WTC11 (cell line): ENCODE measurements around the gene OGFOD2. TPM values are rescaled to one million over a fixed set of nuclear protein-coding genes. Genes with fewer than 3 reads are reported as not detected.

Source experiments
- ATAC-seq: fragments of 200-7000 bp; cut with Tn5 transposase; 2 replicates; pipeline ENCODE4 v1.10.0; 2021; ENCODE audit warnings: mild to moderate bottlenecking, moderate library complexity
- CTCF ChIA-PET: fragments of 300-600 bp; sonication (Branson Sonifier 250); formaldehyde crosslinking; loops from one replicate; lab custom pipeline; 2021; ENCODE audit warnings: antibody characterized with exemption; lab: Charles Lee
- POLR2A ChIA-PET: fragments of 350-600 bp; sonication (Branson Sonifier 250); formaldehyde crosslinking; loops from one replicate; lab custom pipeline; 2021; ENCODE audit warnings: antibody characterized with exemption; lab: Charles Lee
- DNase-seq: peaks from one replicate; pipeline ENCODE4 v3.0.0; 2021; ENCODE audit warnings: low spot score
- H3K27ac Mint-ChIP-seq: 2 replicates; pipeline ENCODE4 v1.8.0; 2021; ENCODE audit warnings: mixed read lengths
- H3K27me3 Mint-ChIP-seq: 2 replicates; pipeline ENCODE4 v1.8.0; 2021; ENCODE audit warnings: low read depth, mild to moderate bottlenecking, moderate library complexity, mixed read lengths
- H3K36me3 Mint-ChIP-seq: 2 replicates; pipeline ENCODE4 v1.8.0; 2021; ENCODE audit warnings: mixed read lengths
- H3K4me1 Mint-ChIP-seq: 2 replicates; pipeline ENCODE4 v1.8.0; 2022; ENCODE audit warnings: mixed read lengths
- H3K4me3 Mint-ChIP-seq: 2 replicates; pipeline ENCODE4 v1.8.0; 2021; ENCODE audit warnings: mild to moderate bottlenecking, moderate library complexity, mixed read lengths
- H3K9me3 Mint-ChIP-seq: 2 replicates; pipeline ENCODE4 v1.8.0; 2021; ENCODE audit warnings: mixed read lengths
- FOXP1 ChIP-seq: sonication (generic); formaldehyde crosslinking; IDR thresholded peaks from 2 replicates; pipeline ENCODE4 v1.8.0; 2022; ENCODE audit warnings: missing genetic modification reagents, mild to moderate bottlenecking, moderate library complexity, borderline replicate concordance
- GABPB1 ChIP-seq: sonication (generic); formaldehyde crosslinking; IDR thresholded peaks from 2 replicates; pipeline ENCODE4 v1.8.1; 2023; ENCODE audit warnings: mild to moderate bottlenecking, missing genetic modification reagents
- IRF2 ChIP-seq: sonication (generic); formaldehyde crosslinking; IDR thresholded peaks from 2 replicates; pipeline ENCODE4 v1.8.0; 2022; ENCODE audit warnings: low read depth, missing genetic modification reagents, borderline replicate concordance
- JAZF1 ChIP-seq: fragments of 250-450 bp; sonication (Bioruptor Pico); IDR thresholded peaks from 2 replicates; pipeline ENCODE4 v1.9.0; 2021; ENCODE audit warnings: moderate library complexity, mild to moderate bottlenecking, inconsistent platforms
- KAT7 ChIP-seq: sonication (generic); formaldehyde crosslinking; IDR thresholded peaks from 2 replicates; pipeline ENCODE4 v1.8.1; 2023; ENCODE audit warnings: missing genetic modification reagents, mild to moderate bottlenecking, borderline replicate concordance
- MXD4 ChIP-seq: fragments of 250-450 bp; sonication (Bioruptor Pico); IDR thresholded peaks from 2 replicates; pipeline ENCODE4 v1.8.0; 2021; ENCODE audit warnings: mild to moderate bottlenecking, moderate library complexity, borderline replicate concordance
- PRRX2 ChIP-seq: fragments of 250-450 bp; sonication (Bioruptor Pico); IDR thresholded peaks from 2 replicates; pipeline ENCODE4 v1.8.0; 2021; ENCODE audit warnings: mild to moderate bottlenecking
- RELA ChIP-seq: sonication (generic); formaldehyde crosslinking; IDR thresholded peaks from 2 replicates; pipeline ENCODE4 v1.8.1; 2022; ENCODE audit warnings: missing genetic modification reagents, mild to moderate bottlenecking, borderline replicate concordance
- RORB ChIP-seq: fragments of 250-450 bp; sonication (Bioruptor Pico); IDR thresholded peaks from 2 replicates; pipeline ENCODE4 v1.9.0; 2021; ENCODE audit warnings: mild to moderate bottlenecking
- SMAD3 ChIP-seq: sonication (generic); formaldehyde crosslinking; IDR thresholded peaks from 2 replicates; pipeline ENCODE4 v1.8.0; 2022; ENCODE audit warnings: missing genetic modification reagents, mild to moderate bottlenecking, borderline replicate concordance
- TP53 ChIP-seq: sonication (generic); formaldehyde crosslinking; IDR thresholded peaks from 2 replicates; pipeline ENCODE4 v1.8.1; 2023; ENCODE audit warnings: mild to moderate bottlenecking, missing genetic modification reagents
- ZNF423 ChIP-seq: fragments of 250-450 bp; sonication (Bioruptor Pico); IDR thresholded peaks from 2 replicates; pipeline ENCODE4 v2.1.2; 2022; ENCODE audit warnings: mild to moderate bottlenecking, moderate library complexity
- total RNA-seq: library from RNA; stranded (reverse); gene quantifications from 3 replicates; pipeline ENCODE4 v1.2.3, GENCODE V29; 2021
- TF ChIP-seq, protein P1 (sequence below): sonication (generic); formaldehyde crosslinking; IDR thresholded peaks from 2 replicates; pipeline ENCODE4 v1.8.1; 2022; ENCODE audit warnings: low read depth, missing genetic modification reagents, borderline replicate concordance
- TF ChIP-seq, protein P2 (sequence below): sonication (generic); formaldehyde crosslinking; IDR thresholded peaks from 2 replicates; pipeline ENCODE4 v1.8.0; 2023; ENCODE audit warnings: mild to moderate bottlenecking, missing genetic modification reagents
- TF ChIP-seq, protein P3 (sequence below): sonication (generic); formaldehyde crosslinking; IDR thresholded peaks from 2 replicates; pipeline ENCODE4 v1.8.0; 2023; ENCODE audit warnings: missing genetic modification reagents
- TF ChIP-seq, protein P4 (sequence below): sonication (generic); formaldehyde crosslinking; IDR thresholded peaks from 2 replicates; pipeline ENCODE4 v1.8.1; 2022; ENCODE audit warnings: low read depth, mild to moderate bottlenecking, moderate library complexity, missing genetic modification reagents, borderline replicate concordance
- TF ChIP-seq, protein P5 (sequence below): sonication (generic); formaldehyde crosslinking; IDR thresholded peaks from 2 replicates; pipeline ENCODE4 v1.8.1; 2022; ENCODE audit warnings: mild to moderate bottlenecking, missing genetic modification reagents, moderate library complexity, borderline replicate concordance
- TF ChIP-seq, protein P6 (sequence below): sonication (generic); formaldehyde crosslinking; IDR thresholded peaks from 2 replicates; pipeline ENCODE4 v1.8.0; 2023; ENCODE audit warnings: missing genetic modification reagents, mild to moderate bottlenecking, borderline replicate concordance
- TF ChIP-seq, protein P7 (sequence below): sonication (generic); formaldehyde crosslinking; conservative IDR thresholded peaks from 2 replicates; pipeline ENCODE4 v1.8.1; 2023; ENCODE audit warnings: mild to moderate bottlenecking, low read depth, missing genetic modification reagents, moderate library complexity

OGFOD2 gene
- total RNA-seq, 1 experiment from 2014 or later = 28.1 TPM

DNA sequence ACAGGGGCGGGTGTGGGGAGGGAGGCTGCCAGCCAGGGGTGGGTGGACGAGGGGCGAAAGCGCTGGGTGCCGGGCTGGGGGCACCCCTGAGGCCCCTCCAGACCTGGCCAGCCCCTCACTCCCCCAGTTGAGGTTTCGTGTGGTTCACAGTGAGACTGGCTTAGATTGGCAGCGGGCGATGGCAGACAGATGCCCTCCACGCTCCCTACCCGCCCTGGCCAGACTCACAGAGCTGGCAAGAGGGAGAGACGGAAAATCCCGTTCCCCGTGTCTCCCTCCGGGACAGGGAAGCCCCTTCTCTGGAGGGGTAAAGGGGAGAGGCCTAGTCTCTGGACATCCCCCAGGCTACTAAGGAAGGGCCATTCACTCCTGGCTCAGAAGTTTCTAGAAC, 45.9 kb upstream of the OGFOD2 start:
- no peak overlapping the region for H3K27ac Mint-ChIP-seq
- no peaks in the 10 kb centered on the region; the same call in 1 of the 2 replicates for H3K27me3 Mint-ChIP-seq
- H3K4me3 Mint-ChIP-seq = no peak overlapping the region
- no peaks in the 10 kb centered on the region for H3K4me1 Mint-ChIP-seq
- H3K9me3 Mint-ChIP-seq = no peaks in the 10 kb centered on the region
- ATAC-seq (no peak), DNase-seq (no peak)
- ChIA-PET CTCF (no interaction called here), POLR2A (no interaction called here)
- H3K36me3 Mint-ChIP-seq = no peaks in the 10 kb centered on the region
- TF ChIP-seq, protein P1, sequence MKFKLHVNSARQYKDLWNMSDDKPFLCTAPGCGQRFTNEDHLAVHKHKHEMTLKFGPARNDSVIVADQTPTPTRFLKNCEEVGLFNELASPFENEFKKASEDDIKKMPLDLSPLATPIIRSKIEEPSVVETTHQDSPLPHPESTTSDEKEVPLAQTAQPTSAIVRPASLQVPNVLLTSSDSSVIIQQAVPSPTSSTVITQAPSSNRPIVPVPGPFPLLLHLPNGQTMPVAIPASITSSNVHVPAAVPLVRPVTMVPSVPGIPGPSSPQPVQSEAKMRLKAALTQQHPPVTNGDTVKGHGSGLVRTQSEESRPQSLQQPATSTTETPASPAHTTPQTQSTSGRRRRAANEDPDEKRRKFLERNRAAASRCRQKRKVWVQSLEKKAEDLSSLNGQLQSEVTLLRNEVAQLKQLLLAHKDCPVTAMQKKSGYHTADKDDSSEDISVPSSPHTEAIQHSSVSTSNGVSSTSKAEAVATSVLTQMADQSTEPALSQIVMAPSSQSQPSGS (CRISPR knock-in tag) = no peak
- TF ChIP-seq MXD4 (CRISPR knock-in tag) (no peak), TP53 (CRISPR knock-in tag) (no peak), IRF2 (CRISPR knock-in tag) (no peak), JAZF1 (CRISPR knock-in tag) (no peak), RELA (CRISPR knock-in tag) (no peak), SMAD3 (CRISPR knock-in tag) (no peak), KAT7 (CRISPR knock-in tag) (no peak), RORB (CRISPR knock-in tag) (no peak), FOXP1 (CRISPR knock-in tag) (no peak), ZNF423 (CRISPR knock-in tag) (no peak), GABPB1 (CRISPR knock-in tag) (no peak), PRRX2 (CRISPR knock-in tag) (no peak)
- TF ChIP-seq, protein P2, sequence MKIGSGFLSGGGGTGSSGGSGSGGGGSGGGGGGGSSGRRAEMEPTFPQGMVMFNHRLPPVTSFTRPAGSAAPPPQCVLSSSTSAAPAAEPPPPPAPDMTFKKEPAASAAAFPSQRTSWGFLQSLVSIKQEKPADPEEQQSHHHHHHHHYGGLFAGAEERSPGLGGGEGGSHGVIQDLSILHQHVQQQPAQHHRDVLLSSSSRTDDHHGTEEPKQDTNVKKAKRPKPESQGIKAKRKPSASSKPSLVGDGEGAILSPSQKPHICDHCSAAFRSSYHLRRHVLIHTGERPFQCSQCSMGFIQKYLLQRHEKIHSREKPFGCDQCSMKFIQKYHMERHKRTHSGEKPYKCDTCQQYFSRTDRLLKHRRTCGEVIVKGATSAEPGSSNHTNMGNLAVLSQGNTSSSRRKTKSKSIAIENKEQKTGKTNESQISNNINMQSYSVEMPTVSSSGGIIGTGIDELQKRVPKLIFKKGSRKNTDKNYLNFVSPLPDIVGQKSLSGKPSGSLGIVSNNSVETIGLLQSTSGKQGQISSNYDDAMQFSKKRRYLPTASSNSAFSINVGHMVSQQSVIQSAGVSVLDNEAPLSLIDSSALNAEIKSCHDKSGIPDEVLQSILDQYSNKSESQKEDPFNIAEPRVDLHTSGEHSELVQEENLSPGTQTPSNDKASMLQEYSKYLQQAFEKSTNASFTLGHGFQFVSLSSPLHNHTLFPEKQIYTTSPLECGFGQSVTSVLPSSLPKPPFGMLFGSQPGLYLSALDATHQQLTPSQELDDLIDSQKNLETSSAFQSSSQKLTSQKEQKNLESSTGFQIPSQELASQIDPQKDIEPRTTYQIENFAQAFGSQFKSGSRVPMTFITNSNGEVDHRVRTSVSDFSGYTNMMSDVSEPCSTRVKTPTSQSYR (CRISPR knock-in tag) = no peak
- TF ChIP-seq, protein P3, sequence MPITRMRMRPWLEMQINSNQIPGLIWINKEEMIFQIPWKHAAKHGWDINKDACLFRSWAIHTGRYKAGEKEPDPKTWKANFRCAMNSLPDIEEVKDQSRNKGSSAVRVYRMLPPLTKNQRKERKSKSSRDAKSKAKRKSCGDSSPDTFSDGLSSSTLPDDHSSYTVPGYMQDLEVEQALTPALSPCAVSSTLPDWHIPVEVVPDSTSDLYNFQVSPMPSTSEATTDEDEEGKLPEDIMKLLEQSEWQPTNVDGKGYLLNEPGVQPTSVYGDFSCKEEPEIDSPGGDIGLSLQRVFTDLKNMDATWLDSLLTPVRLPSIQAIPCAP (CRISPR knock-in tag) = no peak
- TF ChIP-seq, protein P4, sequence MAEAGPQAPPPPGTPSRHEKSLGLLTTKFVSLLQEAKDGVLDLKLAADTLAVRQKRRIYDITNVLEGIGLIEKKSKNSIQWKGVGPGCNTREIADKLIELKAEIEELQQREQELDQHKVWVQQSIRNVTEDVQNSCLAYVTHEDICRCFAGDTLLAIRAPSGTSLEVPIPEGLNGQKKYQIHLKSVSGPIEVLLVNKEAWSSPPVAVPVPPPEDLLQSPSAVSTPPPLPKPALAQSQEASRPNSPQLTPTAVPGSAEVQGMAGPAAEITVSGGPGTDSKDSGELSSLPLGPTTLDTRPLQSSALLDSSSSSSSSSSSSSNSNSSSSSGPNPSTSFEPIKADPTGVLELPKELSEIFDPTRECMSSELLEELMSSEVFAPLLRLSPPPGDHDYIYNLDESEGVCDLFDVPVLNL (CRISPR knock-in tag) = no peak
- TF ChIP-seq, protein P5, sequence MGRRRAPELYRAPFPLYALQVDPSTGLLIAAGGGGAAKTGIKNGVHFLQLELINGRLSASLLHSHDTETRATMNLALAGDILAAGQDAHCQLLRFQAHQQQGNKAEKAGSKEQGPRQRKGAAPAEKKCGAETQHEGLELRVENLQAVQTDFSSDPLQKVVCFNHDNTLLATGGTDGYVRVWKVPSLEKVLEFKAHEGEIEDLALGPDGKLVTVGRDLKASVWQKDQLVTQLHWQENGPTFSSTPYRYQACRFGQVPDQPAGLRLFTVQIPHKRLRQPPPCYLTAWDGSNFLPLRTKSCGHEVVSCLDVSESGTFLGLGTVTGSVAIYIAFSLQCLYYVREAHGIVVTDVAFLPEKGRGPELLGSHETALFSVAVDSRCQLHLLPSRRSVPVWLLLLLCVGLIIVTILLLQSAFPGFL = no peak
- TF ChIP-seq, protein P6, sequence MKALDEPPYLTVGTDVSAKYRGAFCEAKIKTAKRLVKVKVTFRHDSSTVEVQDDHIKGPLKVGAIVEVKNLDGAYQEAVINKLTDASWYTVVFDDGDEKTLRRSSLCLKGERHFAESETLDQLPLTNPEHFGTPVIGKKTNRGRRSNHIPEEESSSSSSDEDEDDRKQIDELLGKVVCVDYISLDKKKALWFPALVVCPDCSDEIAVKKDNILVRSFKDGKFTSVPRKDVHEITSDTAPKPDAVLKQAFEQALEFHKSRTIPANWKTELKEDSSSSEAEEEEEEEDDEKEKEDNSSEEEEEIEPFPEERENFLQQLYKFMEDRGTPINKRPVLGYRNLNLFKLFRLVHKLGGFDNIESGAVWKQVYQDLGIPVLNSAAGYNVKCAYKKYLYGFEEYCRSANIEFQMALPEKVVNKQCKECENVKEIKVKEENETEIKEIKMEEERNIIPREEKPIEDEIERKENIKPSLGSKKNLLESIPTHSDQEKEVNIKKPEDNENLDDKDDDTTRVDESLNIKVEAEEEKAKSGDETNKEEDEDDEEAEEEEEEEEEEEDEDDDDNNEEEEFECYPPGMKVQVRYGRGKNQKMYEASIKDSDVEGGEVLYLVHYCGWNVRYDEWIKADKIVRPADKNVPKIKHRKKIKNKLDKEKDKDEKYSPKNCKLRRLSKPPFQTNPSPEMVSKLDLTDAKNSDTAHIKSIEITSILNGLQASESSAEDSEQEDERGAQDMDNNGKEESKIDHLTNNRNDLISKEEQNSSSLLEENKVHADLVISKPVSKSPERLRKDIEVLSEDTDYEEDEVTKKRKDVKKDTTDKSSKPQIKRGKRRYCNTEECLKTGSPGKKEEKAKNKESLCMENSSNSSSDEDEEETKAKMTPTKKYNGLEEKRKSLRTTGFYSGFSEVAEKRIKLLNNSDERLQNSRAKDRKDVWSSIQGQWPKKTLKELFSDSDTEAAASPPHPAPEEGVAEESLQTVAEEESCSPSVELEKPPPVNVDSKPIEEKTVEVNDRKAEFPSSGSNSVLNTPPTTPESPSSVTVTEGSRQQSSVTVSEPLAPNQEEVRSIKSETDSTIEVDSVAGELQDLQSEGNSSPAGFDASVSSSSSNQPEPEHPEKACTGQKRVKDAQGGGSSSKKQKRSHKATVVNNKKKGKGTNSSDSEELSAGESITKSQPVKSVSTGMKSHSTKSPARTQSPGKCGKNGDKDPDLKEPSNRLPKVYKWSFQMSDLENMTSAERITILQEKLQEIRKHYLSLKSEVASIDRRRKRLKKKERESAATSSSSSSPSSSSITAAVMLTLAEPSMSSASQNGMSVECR = no peak
- TF ChIP-seq, protein P7, sequence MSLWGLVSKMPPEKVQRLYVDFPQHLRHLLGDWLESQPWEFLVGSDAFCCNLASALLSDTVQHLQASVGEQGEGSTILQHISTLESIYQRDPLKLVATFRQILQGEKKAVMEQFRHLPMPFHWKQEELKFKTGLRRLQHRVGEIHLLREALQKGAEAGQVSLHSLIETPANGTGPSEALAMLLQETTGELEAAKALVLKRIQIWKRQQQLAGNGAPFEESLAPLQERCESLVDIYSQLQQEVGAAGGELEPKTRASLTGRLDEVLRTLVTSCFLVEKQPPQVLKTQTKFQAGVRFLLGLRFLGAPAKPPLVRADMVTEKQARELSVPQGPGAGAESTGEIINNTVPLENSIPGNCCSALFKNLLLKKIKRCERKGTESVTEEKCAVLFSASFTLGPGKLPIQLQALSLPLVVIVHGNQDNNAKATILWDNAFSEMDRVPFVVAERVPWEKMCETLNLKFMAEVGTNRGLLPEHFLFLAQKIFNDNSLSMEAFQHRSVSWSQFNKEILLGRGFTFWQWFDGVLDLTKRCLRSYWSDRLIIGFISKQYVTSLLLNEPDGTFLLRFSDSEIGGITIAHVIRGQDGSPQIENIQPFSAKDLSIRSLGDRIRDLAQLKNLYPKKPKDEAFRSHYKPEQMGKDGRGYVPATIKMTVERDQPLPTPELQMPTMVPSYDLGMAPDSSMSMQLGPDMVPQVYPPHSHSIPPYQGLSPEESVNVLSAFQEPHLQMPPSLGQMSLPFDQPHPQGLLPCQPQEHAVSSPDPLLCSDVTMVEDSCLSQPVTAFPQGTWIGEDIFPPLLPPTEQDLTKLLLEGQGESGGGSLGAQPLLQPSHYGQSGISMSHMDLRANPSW (CRISPR knock-in tag) = no peak
- TF ChIP-seq, all 79 proteins: peak for 0
